HG03575 (cell line): ENCODE data around the gene MAPKAP1.

Source experiments
- ATAC-seq: cut with Tn5 transposase; IDR thresholded peaks from one replicate; pipeline ENCODE4 v1.9.1; 2021; ENCODE audit not compliant: unreplicated experiment, insufficient number of reproducible peaks, low FRiP score; ENCODE audit errors: extremely low read depth

MAPKAP1 gene

DNA sequence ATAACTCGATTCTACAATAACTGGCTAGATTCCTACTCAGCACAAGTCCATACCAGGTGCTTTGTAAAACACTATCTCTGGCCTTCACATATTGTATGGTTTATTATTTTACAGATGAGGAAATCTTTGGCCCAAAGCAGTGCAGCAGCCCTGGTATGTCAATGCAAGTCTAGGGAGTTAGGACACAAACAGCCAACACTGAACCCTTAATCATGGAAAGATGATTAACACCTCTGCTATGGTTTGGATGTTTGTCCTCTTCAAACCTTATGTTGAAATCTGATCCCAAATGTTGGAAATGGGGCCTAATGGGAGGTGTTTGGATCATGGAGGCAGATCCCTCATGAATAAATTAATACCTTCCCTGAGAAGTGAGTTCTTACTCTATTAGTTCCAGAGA lies 76.6 kb downstream of the MAPKAP1 start:
- no peak for ATAC-seq

- ATAC-seq = no peak
These were observed 77.6 kb downstream of the MAPKAP1 start for GRCh38 chr9:125629446-125629845.

DNA sequence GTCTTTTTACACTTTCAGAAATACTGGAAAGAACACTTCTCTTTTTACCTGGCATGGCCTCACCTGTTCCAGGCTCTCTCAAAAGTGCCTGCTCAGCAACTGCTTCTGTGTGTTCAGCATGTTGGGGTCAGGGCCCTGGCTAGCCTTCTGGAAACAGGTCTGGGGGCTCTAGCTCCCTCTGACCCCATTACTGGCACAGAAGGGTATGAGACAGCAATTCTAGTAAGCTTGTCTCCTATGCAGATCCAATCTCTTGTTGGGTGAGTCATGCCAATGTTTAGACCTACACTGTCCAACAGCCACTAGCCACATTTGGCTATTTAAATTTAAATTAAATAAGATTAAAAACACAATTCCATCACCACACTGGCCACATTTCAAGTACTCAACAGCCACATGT lies 80.8 kb downstream of the MAPKAP1 start:
- ATAC-seq = no peak

DNA sequence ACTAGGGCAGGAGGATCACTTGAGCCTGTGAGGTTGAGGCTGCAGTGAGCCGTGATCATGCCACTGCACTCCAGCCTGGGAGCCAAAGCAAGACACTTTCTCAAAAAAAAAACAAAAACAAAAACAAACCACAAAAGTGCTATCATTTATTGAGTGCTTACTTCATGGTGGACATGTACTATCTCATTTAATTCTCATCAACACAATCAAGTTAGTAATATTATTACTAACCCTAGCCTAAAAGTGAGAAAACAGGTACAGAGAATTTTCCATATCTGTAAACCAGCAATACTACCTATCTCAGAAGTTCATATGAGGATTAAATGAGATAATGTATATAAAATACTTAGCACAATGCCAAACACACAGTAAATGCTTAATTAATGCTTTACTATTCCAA lies 85.8 kb downstream of the MAPKAP1 start:
- no peak for ATAC-seq

GRCh38 chr9:125620216-125620615 lies 86.8 kb downstream of the MAPKAP1 start:
- no peak for ATAC-seq

DNA sequence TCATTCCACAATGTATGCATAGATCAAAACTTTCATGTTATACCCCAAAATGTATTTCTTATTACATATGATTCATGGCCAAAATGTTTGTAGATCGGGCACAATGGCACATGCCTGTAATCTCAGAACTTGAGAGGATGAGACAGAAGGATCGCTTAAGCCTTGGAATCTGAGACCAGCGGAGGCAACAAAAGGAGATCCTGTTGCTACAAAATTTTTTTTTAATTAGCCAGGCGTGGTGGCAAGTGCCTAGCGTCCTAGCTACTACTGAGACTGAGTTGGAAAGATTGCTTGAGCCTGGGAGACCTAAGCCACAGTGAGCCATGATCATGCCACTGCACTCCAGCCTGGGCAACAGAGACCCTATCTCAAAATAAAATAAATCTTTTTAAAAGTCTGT lies 89.9 kb downstream of the MAPKAP1 start:
- ATAC-seq = no peak

GRCh38 chr9:125613141-125613540 lies 93.9 kb downstream of the MAPKAP1 start:
- ATAC-seq = no peak

DNA sequence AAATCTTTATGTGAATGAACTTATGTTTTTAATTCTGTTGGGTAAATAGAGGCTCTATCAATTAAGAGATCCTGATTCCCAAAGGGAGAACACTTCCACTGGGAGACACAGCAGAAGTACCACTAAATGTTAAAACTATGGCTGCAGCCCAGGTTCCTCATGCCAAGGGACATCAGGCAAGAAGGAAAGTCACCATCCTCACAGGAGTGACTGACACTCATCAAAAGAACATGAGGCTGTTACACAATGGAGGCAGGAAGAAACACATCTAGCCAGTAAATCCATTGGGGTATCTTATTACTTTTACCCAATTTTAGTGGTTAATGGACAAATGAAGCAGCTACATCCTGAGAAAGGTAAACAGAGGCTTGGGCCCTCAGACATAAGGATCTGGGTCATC lies 94.4 kb downstream of the MAPKAP1 start:
- no peak for ATAC-seq

DNA sequence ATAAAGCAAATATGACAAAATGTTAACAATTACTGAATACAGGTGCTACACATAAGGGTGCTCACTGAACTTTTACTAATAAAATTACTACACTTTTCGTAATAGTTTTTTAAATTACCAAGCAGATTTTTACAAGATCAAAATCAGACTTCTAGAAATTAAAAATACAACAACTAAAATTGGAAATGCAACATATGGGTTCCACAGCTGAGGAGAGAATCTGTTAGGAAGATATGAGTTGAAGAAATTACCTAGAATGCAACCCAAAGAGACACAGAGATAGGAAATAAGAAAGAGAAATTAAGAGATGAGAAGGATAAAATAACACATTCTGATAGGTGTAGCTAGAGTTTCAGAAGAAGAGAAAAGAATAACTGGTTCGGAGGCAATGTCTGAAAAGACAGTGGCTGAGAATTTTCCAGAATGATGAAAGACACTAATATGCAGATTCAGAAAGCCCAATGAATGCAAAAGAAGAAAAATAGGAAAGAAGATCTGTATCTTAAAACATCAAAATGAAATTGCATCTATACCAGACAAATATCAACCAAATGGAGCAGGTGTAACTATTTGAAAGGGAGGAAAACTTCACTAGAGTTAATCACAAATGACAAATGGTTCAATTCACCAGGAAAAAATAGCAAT lies 95.8 kb downstream of the MAPKAP1 start:
- ATAC-seq = no peak

DNA sequence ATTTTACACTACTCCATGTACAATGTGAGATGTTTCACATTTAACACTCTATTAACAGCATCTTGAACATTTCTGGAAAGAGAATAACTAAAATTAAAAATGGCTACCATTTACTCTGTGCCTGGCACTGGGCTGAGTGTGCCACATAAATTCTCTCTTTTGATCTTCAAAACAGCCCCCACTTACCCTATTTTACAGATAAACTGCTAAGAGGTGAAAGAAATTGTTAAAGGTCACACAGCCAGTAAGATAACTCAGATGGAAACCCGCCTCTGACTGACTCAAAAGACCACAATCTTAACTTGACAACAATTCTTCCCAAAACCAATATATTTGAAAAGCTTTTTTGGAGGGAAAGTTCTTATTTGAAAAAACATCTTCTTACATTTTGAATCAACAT lies 97.3 kb downstream of the MAPKAP1 start:
- ATAC-seq = no peak

- no peak for ATAC-seq
These were observed 98.4 kb downstream of the MAPKAP1 start for GRCh38 chr9:125608489-125609224.

GRCh38 chr9:125604196-125604595 lies 102.8 kb downstream of the MAPKAP1 start:
- no peak for ATAC-seq

DNA sequence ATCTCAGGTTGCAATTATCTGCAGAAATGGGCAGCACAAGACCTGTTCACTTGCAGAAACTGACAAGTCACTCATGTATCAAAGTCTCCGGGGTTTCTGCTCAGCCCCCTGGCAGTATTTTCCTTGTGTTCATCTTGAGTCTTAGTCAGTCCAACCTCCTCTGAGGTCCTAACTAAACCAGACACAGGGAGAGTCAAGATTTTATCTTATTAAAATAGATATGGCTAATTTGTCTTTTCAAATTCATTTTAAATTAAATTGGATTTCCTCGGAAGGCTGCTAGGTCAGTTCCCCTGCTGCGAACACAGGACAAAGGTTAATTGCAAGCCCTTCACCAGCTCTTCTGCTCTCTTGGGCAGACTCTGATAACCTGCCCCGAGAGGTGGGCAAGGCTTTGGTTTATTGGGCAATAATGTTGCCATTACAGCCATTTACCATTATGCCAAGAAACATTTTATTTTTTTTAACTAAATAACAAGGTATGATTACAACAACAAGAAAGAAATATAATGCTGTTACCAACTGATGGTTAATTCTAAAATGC lies 103.5 kb downstream of the MAPKAP1 start:
- ATAC-seq = no peak

GRCh38 chr9:125601961-125602360 lies 105.0 kb downstream of the MAPKAP1 start:
- ATAC-seq = no peak

DNA sequence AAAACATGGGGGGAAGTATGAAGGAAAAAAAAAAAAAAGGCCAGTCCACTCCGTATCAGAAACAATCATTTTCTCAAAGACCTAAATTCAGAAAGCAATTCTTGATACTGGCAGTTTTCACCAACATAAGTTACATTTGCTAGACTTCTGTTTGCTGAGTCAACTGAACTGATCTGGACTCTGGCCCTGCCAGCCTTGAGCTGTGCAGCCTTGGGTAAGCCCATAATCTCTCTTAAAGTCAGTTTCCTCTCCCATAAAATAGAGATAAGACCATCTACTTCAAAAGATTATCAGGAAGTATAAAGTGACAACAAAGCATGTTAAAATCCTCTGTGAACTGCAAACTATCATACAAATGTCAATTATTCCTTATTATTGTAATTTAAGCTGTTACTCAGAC lies 106.8 kb downstream of the MAPKAP1 start:
- no peak for ATAC-seq

- ATAC-seq = no peak
These were observed 112.8 kb downstream of the MAPKAP1 start for GRCh38 chr9:125594223-125594610.

- no peak for ATAC-seq
These were observed 113.3 kb downstream of the MAPKAP1 start for GRCh38 chr9:125593581-125594222.

DNA sequence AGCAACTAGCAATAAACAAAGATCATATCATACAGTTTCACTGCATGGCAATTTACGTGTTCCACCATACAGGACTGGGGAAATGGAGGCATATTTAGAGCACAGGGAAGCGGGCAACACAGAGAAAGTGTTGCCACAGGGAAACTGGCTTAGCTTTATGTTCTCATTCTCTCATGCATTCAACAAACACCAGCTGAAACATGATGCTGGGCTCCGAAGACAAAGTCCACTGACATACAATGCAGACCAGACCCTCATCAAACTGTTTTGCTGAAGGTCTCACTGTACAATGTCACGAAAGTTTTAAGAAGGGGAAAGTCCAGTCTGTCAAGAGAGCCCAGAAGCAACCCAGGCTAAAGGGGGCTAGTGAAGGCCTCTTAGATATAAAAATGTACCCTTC lies 115.1 kb downstream of the MAPKAP1 start:
- ATAC-seq = no peak

DNA sequence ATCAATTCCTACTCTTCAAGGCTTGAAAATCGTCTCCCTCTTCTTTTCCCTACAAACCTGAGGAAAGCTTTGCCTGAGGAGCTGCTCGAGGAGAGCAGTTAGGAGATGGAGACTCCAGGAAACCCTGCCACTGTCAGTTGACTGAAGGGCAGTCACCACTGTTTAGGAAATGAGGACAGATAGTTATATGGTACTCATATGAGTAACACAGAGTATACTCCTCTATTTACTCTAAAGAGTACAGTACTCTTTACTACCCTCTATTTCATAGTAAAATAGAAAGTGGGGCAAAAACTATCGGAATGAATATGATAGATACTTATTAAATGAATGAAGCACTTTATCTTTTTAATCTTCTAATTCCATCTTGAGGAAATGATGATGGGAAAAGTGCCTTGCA lies 115.8 kb downstream of the MAPKAP1 start:
- no peak for ATAC-seq

- ATAC-seq = no peak
These were observed 117.7 kb downstream of the MAPKAP1 start for GRCh38 chr9:125589287-125589686.
